ENCODE results near the gene ACTR6.
"Not testable (repeated sequence)": the region's sequence is repeated elsewhere in the genome, so short reads cannot be mapped to it uniquely, and the experiment has no call there.

Gene ACTR6

DNA sequence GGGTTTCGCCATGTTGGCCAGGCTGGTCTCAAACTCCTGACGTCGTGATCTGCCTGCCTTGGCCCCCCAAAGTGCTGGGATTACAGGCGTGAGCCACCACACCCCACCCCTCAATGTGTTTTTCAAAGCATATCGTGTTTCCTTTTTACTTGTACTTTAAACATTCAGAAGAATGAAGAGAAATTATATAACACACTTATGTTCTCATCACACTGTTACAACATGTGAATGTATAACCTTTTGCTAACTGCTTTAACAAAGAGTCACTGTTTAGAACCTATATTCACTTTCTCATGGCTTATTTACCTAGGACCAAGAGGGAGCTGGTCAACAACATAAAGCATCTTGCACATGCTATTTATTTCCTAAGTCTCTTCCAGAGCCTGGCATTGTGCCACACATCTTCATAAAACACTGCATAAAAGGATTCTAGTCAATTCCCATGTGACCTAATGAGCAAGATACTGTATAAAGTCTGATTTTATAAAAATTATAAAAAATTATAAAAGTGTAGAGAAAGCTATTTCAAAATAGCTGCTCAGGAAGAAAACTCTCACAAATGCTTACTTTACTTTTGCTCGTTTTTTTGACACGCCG is 16.0 kb upstream of the ACTR6 start:
- no peak for DNase-seq (ENCODE audit: low read depth)

DNA sequence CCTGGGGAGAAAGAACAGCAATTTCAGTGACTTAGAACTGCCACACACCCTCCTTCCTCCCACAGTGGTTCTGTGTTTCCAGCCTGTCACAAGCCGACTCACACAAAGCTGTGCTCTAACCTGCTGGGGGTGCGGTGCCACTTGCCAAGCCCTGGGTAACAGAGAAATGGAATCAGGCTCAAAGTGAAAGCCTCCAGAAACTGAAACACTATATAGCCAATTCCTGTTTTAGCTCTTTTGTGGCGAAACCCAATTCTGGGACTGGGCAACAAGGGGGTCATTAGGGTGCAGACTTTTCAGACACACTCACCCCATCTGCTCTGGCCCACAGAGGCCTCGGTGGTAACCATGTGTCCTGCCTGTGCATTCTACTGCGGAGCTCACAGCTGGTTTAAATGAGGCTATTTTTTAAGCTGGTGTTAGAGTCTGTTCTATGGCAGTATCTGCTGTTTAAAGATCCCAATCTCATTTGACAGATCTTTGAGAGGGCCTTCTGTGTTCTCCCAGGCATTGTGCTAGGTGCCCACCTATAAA is 15.2 kb upstream of the ACTR6 start:
- no peak for DNase-seq (ENCODE audit: low read depth)

DNA sequence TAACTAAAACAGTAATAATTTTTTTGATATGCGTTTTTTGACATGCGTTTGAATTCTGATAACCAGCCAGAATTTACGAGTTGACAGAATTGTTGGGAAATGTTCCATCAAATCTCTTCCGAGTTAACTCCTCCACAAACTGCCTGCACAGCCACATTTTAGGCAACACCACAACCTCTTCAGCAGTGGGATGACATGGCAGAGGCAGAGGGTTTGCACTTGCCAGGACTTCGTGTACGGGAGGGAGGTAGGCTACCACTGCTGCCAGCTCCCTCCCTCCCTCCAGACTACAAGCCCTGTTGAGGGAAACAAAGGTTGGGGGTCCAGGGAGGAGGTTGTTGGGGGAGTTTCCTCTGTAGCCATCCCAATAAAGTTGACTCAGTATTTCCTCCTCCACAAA is 14.5 kb upstream of the ACTR6 start:
- DNase-seq (ENCODE audit: low read depth) = no peak

DNA sequence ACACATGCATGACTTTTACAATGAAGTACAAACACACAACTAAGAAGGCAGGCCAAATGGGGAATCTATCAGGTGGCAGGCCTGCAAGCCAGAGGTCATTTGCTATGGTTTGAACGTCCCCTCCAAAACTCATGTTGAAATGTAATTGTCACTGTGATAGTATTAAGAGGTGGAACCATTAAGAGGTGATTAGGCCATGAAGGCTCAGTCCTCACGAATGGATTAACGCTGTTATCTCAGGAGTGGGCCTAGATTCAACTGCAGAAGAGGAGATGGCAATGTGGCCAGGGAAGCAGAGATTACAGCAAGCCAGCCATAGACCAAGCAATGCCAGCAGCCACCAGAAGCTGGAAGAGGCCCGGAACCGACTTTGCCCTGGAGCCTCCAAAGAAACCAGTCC is 13.5 kb upstream of the ACTR6 start:
- no peak for DNase-seq (ENCODE audit: low read depth)

DNA sequence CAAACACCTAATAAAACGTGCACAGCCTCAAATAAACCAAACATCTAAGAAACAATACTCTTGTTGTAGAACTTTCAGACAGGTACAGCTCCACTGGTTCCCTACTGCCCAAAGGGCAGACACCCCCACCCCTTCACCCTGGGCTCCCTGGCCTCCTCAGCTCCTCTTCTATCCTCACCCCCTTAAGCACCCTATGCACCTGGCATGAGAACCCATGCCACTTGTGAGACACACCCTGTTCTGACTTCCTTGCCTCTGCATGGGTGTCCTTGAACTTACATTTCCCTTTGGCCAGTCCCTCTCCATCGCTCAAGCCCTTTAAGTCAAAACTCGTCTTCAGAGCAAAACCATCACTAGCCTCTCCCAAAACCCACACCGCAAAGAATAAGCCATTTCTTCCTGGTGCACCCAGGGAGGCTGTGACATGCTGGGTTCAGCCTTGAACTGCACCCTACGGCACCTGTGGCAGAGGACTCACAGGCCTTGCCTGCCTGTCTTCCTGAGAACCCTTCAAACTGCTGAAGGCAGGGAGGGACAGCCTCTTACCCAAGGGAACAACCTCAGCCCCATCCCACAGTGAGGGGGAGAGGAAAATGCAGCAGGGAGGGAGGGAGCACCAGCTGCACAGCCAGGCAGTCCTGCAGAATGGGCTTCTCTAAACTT is 12.6 kb upstream of the ACTR6 start:
- no peak for DNase-seq (ENCODE audit: low read depth)

DNA sequence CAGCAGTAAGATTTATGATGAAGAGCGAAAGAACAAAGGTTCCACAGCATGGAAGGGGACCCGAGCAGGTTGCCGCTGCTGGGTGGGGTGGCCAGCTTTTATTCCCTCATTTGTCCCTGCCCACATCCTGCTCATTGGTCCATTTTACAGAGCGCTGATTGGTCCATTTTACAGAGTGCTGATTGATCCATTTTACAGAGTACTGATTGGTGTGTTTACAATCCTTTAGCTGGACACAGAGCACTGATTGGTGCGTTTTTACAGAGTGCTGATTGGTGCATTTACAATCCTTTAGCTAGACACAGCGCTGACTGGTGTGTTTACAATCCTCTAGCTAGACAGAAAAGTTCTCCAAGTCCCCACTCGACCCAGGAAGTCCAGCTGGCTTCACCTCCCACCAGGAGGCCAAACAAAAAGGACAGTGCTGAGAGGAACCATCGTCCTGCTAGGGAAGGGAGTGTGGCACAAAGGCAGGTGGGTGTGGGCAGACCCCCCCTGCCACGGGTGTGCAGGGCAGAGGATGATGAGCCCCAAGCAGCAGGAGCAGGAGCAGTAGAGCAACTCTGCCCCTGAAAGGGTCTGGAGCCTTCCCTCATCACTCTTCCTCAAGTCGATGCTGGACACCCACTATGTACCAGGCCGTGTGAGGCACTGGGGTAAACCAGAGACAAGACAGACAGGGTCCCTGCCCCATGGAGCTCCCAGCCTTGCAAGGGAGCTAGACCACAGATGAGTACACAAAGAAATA is 11.6 kb upstream of the ACTR6 start:
- not testable (repeated sequence) for DNase-seq (ENCODE audit: low read depth)

- no peak for DNase-seq (ENCODE audit: low read depth)
Observed at GRCh38 chr12:100189636-100190394, 10.8 kb upstream of the ACTR6 start.

DNA sequence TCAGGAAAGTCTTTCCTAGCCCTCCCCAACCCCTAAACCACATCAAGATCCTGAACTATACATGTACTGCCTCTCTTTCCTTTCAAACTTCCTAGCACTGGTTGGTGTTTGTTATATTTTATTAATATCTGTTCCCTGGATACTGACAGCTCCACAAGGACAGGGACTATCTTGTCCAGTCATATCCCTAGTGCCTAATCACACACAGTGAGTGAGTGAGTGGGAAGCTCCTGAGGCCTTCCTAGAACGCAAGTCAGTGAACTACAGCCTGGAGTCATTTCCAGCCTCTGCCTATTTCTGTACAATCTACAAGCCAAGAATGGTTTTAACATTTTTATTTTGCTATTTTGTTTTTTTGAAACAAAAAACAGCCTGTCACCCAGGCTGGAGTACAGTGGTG is 7.5 kb upstream of the ACTR6 start:
- DNase-seq (ENCODE audit: low read depth) = no peak

GRCh38 chr12:100197486-100197885 is 3.1 kb upstream of the ACTR6 start:
- no peak for DNase-seq (ENCODE audit: low read depth)

GRCh38 chr12:100199023-100199346 is 1.6 kb upstream of the ACTR6 start:
- DNase-seq (ENCODE audit: low read depth) = no peak

DNA sequence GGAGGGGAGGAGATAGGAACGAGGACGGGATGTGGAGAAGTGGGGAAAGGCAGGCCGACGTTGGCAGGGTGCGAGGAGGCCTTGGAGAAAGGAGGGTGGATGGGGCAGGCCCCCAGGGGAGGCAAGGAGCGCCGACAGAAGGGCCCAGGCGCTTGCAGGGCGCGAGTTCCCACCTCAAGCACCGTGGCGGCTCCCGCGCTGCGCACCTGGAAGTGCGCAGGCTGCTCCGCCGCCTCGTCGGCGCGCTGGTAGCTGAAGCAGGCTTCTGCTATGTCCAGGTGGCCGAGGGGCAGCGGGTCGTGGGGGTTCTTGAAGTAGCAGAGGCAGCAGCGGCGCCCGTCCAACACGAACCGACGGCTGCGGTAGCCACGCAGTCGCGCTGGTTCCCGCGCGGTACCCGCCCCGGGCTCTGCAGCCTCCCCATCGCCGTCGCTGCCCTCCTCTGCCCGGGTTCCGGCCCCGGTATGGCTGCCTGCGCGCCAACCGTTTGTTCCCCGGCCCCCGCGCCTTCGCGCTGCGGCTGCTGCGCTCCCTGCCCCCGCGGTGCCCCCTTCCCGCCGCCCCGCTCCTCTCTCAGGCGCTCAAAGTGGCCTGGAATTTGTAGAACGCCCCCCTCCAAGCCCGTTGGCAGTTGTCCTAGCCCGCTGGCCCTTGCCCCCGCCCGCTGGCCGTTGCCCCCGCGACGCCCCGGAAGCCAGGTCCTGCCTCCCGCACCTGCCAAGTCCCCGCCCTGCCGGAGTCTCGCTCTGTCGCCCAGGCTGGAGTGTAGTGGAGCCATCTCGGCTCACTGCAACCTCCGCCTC is 1.1 kb upstream of the ACTR6 start:
- DNase-seq (ENCODE audit: low read depth) = no peak

- DNase-seq (ENCODE audit: low read depth) = no peak
Observed at GRCh38 chr12:100201604-100202423, 1.2 kb downstream of the ACTR6 start.

GRCh38 chr12:100207311-100207710 is 6.7 kb downstream of the ACTR6 start:
- DNase-seq (ENCODE audit: low read depth) = no peak

GRCh38 chr12:100208834-100209233 is 8.2 kb downstream of the ACTR6 start:
- no peak for DNase-seq (ENCODE audit: low read depth)

GRCh38 chr12:100211698-100212097 is 11.1 kb downstream of the ACTR6 start:
- no peak for DNase-seq (ENCODE audit: low read depth)

DNA sequence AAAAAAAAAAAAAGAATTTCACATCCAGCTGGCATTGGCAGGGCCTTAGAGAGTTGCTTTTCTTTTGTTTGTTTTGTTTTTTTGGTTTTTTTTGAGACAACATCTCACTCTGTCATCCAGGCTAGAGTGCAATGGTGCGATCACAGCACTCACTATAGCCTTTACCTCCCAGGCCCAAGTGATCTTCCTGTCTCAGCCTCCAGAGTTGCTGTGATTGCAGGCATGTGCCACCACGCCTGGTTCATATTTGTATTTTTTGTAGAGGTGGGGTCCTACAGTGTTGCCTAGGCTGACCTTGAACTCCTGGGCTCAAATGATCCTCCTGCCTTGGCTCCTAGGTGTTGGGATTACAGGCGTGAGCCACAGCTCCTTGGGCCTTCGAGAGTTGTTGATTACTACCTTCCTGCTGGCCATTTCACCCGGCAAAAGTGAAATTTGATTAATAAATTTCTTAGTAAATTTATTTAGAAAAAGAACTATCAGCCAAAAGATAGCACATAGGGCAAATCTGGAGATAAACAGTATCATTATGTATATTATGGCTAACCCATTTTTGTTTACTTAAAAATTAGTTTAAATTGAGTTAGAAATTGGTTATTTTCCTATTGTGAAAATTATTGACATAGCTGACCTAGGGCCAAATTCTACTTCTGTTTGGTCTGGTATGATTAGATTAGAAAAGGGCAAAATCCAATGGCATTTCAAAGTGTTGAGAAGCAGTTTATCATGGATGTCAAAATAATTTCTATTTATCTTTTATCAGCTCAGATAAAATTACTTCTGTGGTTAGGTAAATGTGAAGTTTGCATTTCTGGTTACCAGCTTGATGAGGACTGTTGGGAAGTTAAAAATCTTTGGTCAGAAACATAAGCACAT is 12.6 kb downstream of the ACTR6 start:
- DNase-seq (ENCODE audit: low read depth) = no peak

- no peak for DNase-seq (ENCODE audit: low read depth)
Observed at GRCh38 chr12:100214518-100214917, 13.9 kb downstream of the ACTR6 start.

DNA sequence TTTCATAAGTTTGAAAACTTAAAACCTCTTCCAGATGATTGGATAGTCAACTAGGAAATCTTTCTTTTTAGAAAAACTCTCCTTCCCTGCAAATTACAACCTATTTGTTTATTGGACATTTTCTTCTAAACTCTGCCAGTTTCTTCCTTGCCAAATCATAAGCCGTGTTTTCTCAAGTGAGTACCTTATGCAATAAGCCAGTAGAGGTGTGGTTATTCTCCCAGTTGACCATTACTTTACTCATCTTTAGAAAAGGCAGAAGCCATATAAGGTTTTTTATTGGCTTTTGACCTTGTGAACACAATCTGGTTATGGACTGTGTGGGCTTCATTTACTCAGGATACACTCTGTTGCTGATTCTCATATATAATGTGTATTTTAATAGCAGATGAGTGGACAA is 14.6 kb downstream of the ACTR6 start:
- no peak for DNase-seq (ENCODE audit: low read depth)

DNA sequence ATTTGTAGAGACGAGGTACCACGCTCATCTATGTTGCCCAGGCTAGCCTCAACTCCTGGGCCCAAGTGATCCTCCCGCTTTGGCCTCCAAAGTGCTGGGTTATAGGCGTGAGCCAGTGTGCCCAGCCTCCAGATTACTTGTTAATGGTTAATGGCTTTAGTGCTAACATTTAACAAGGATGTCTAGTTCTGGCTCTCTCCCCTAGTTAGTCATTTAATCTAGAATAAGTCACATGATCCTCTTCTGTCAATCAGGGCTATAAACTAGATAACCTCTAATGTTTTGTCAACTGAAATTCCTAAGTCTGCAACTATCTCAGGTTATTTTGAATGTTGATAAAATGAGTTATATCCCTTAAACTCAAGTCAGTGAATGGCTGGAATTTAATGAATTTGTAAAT is 15.7 kb downstream of the ACTR6 start:
- no peak for DNase-seq (ENCODE audit: low read depth)

All from GM04503 (cell line).